ENCODE data around the gene WDR62.

WDR62 gene

GRCh38 chr19:36013280-36014011, 41.3 kb upstream of the WDR62 start:
- TF ChIP-seq, protein P1, sequence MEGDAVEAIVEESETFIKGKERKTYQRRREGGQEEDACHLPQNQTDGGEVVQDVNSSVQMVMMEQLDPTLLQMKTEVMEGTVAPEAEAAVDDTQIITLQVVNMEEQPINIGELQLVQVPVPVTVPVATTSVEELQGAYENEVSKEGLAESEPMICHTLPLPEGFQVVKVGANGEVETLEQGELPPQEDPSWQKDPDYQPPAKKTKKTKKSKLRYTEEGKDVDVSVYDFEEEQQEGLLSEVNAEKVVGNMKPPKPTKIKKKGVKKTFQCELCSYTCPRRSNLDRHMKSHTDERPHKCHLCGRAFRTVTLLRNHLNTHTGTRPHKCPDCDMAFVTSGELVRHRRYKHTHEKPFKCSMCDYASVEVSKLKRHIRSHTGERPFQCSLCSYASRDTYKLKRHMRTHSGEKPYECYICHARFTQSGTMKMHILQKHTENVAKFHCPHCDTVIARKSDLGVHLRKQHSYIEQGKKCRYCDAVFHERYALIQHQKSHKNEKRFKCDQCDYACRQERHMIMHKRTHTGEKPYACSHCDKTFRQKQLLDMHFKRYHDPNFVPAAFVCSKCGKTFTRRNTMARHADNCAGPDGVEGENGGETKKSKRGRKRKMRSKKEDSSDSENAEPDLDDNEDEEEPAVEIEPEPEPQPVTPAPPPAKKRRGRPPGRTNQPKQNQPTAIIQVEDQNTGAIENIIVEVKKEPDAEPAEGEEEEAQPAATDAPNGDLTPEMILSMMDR (IDR thresholded peaks at IDR 0.05; ENCODE audit: insufficient read depth, missing control alignments): no peak
- DNase-seq (ENCODE audit: insufficient read length, low spot score): no peak
- no peak for FAIRE-seq

- no peak for FAIRE-seq
- peak; percentile 99 for DNase-seq (ENCODE audit: insufficient read length, low spot score)
Measured at GRCh38 chr19:36014012-36014924, 40.4 kb upstream of the WDR62 start, which contains the start of gene ALKBH6. ALKBH6 (minus strand) TSS chr19:36014213; CDS start chr19:36013397, 816 bp downstream.

GRCh38 chr19:36019061-36019670, 35.5 kb upstream of the WDR62 start:
- FAIRE-seq (no peak), DNase-seq (ENCODE audit: insufficient read length, low spot score) (no peak)
- TF ChIP-seq, protein P1 (IDR thresholded peaks at IDR 0.05; ENCODE audit: insufficient read depth, missing control alignments): no peak

More at GRCh38 chr19:36014012-36014924, 40.4 kb upstream of the WDR62 start, which contains the start of gene ALKBH6:
- TF ChIP-seq, protein P1 (IDR thresholded peaks at IDR 0.05; ENCODE audit: insufficient read depth, missing control alignments): no peak

DNA sequence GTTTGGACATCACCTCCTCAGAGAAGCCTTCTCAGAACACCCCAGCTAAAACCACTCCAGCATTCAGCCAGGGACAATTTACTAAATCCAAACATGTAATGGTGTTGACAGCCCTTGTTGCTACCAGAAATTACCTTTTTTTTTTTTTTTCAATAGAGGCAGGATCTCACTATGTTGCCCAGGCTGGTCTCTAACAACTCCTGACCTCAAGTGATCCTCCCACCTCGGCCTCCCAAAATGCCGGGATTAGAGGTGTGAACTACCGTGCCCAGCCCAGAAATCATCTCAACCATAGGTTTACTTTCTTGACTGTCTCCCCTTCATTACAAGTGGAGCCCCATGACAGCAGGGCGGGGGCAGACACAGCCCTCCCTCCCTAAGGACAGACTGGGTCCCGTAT, 31.3 kb upstream of the WDR62 start:
- TF ChIP-seq, protein P1 (IDR thresholded peaks at IDR 0.05; ENCODE audit: insufficient read depth, missing control alignments): no peak
- FAIRE-seq (no peak), DNase-seq (ENCODE audit: insufficient read length, low spot score) (no peak)

GRCh38 chr19:36025541-36025940, 29.2 kb upstream of the WDR62 start:
- DNase-seq (ENCODE audit: insufficient read length, low spot score) (no peak), FAIRE-seq (no peak)
- TF ChIP-seq, protein P1 (IDR thresholded peaks at IDR 0.05; ENCODE audit: insufficient read depth, missing control alignments): no peak

- no peak for DNase-seq (ENCODE audit: insufficient read length, low spot score)
- TF ChIP-seq, protein P1 (IDR thresholded peaks at IDR 0.05; ENCODE audit: insufficient read depth, missing control alignments): no peak
- FAIRE-seq: no peak
Measured at GRCh38 chr19:36026091-36026876, 28.4 kb upstream of the WDR62 start.

All from D721Med (cell line).